GM18499 (cell line): ENCODE data around the gene PRKACG.
"Not testable (repeated sequence)": the region's sequence is repeated elsewhere in the genome, so short reads cannot be mapped to it uniquely, and the experiment has no call there.

Source experiments
- ATAC-seq: cut with Tn5 transposase; IDR thresholded peaks from one replicate; pipeline ENCODE4 v1.9.1; 2021; ENCODE audit warnings: moderate number of reproducible peaks; ENCODE audit not compliant: insufficient read depth, unreplicated experiment

PRKACG gene

DNA sequence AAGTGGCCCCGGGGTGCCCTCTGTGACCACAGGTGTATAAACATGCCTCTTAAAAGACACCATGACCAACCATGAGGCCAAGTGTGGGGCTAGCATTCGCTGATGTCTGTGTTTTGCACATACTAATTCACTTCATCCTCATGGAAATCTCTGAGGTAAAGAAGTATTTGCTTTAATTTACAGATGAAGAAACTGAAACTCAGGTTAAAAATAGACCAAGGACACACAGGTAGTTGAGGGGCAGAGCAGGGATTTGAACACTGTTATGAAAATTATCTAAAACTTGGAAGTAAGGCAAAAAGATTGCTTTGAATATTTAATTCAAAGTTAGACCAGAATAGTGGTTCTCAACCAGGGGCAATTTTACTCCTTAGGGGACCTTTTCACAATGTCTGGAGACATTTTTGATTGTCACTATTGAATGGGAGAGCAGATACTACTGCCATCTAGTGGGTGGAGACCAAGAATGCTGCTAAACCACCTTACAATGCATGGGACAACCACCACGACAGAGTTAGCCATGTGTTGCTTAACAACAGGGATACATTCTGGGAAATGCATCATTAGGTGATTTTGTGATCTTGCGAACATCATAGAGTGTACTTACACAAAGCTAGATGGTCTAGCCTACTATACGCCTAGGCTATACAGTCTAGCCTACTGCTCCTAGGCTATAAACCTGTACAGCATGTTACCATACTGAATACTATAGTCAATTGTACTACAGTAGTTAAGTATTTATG, 13.6 kb upstream of the PRKACG start:
- no peak for ATAC-seq

DNA sequence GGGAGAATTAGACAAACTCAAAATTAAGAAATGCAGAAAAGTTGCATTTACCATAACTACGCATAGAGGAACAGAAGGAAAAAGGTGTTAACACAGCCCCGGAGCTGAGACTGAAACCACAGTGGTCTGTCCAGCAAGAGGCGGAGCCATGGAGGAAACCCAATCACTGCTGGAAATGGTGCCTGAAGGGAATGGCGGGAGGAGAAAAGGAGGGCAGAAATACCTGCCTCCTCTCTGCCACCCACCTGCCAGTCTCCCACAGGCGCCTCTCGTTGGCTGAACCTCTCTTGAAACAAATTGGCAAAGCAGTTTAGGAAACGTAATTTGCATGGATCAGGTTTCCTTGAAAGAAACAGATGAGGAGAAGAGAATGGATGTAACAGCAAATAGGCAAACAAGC, 9.7 kb upstream of the PRKACG start:
- no peak for ATAC-seq

DNA sequence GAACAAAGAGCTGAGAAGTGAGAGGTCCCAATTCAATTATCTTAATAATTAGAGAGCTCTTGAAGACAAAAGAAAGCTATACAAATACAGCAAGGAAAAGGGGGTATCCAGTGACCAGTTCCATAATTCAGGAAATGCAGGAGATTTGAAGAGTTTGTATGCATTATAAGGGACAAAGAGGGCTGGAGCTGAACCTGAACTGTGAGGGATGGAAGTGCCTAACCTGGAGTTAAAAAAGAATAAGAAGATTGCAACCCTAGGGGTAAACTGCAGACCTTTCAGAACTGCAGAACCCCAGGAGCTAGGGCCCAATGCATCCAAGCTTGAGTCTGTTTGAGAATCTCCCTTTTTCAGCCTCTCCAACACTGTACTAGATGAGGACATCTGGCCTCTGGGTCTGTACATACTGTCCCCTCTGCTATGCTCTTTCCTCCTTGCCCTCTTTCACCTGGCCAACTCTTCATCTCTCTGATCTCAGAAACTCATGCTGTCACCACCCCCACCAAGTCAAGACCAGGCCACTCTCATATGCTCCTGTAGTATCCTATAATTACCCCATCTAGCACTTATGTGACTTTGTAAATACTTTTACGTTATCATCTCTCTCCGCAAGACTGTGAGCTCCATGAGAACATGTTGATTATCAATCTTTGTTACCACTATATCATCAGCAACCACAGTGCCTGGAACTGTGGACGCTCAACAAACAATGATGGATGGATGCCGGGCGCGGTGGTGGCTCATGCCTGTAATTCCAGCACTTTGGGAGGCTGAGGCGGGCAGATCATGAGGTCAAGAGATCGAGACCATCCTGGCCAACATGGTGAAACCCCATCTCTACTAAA, 6.6 kb upstream of the PRKACG start:
- ATAC-seq, result no peak

DNA sequence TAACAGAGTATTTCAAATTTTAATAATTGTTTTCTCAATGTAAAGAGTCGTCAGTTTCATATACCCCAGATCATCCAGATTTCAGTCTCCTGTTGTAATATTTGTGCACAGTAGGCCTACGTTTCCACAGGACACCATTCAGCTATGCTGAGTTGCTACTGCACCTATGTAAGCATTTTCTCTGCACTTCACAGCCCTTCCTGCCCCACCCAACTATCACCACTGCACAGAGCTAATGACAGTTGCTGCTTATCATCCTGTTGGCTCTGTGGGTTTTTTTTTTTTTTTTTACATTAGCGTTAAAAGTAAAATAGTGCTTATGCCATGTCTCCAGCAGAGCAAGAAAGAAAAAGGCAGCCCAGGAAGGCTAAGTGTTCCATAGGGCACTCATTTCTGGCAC, 5.9 kb upstream of the PRKACG start:
- ATAC-seq, result no peak

- ATAC-seq, result no peak
Observed at GRCh38 chr9:69018737-69019136, 4.8 kb upstream of the PRKACG start.

DNA sequence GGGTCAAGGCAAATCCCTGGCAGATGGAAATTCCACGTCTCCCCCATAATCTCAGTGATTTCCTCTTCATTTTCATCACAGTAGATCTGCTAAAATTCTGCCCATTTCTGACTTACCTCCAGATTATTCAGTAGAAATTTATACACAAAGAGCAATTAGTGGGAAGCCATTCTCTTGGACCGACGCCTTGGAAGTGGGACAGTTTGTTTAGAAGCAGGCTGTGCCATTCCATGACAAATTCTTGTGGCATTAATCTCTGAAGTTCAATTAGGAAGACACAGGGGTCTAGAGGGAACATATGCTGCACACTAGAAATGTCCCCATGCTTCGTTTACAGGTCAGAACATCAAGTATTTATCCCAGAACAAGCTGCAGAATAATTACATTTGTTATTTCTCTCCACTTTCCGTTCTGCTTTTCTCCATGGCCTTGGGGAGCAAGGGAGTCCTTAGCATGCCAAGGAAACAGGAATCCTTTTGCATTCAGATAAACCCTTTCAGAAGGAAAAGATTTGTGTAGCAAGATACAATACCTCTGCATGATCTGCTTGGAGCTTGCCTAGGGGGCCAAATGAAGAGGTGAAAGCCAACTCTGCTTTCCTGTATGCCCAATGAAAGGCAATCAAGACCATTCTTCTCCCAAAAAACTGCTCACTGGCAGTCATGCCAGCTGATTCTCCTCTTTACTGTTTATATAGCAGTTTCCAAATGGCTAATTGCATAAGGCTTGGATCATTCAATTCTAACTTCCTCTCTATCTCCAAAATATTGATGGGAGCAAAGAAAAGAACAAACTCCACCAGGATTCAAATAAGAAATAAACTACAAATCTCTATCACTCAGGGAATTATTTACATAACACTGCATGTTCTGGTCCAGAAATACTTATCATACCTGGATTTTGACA, 2.5 kb upstream of the PRKACG start:
- no peak for ATAC-seq

DNA sequence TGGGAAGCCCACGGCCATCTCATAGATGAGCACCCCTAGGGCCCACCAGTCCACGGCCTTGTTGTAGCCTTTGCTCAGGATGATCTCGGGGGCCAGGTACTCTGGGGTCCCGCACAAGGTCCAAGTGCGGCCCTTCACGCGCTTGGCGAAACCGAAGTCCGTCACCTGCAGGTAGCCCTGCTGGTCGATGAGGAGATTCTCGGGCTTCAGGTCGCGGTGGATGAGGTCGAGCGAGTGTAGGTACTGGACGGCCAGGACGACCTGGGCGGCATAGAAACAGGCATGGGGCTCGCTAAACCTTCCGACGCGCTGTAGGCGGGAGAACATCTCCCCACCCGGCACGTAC, 558 bp downstream of the PRKACG start:
- ATAC-seq, result no peak

DNA sequence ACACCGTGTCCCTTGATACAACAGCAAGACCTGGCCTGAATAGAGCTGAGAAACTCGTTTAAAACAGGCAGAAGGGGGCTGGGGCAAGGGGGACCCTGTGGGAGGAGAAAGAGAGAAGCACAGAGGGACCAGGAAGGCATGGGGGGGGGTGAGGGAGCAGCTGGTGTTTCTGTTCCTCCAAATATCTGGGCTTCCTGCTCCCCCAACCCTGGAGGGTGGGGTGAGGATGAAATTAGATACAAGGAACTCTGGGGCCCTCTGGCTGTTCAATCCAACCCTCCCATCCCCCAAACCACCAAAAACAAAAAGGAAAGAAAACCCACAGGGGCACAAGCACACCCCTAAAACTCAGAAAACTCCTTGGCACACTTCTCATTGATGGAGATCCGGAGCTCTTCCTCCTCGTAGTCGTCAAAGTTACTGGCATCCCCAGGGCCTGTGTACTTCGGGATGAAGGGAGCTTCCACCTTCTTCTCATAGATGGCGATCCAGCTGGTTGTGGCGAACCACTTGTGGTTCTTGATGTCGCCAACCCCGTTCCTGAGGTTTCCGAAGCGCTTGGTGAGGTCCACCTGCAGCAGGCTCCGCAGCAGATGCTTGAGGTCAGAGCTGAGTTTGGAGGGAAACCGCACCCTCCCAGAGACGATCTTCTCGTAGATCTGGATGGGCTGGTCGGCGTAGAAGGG, 1.1 kb downstream of the PRKACG start:
- ATAC-seq, result no peak

- no peak for ATAC-seq
Observed at GRCh38 chr9:69009708-69010107, 4.2 kb downstream of the PRKACG start.

DNA sequence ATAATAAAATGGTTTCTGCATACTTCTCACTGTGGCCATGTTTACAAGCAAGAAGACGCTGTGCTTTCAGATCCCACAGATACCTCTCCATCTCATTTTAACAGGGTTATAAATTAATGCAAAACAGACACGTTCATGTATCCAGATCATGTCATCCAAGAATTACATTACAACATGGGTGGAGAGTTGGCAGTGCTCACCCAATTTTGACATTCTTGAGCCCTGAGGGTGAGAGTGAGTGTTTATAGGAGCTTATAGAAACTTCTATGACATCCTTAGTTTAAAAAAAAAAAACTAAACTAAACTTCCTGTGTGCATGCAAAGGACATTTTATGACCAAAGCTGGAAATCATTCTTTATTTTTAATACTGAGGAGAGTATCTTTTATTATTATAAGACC, 9.1 kb downstream of the PRKACG start:
- no peak for ATAC-seq

DNA sequence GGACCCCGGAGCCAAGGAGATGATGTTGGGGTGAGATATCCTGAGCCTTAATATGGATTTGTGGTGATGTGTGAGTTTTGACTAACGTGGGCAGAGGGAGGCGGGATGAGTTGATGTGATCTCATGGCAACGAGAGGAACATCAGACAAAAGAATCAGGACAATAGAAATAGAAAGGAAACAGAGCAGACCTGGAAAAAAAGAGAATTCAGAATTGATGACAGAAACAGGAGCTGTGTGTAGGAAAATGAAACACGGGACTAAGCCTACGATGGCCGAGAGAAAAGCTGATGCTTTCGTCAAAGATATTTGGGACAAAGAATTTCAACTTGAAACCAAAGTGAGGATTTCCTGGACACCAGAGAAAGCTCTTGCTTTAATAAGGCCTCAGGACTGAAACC, 10.9 kb downstream of the PRKACG start:
- no peak for ATAC-seq

DNA sequence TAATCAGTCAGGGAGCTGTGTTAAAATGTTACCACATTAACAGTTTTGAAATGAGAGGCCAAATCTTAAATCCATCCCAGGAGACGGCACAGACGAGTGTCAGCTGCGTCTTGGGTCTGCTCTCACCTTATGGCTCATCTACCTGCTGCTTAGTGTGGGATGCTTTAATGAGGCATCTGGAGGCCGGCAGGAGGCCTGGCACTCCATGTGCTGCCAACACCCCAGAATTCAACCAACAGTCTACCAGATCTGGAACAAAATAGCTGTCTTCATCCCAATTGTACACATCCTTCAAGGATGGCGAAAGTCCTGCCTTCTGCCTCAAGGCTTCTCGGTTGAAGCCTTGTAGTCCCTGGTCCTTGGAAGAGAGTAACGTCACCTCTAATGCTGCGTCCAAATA, 12.0 kb downstream of the PRKACG start:
- no peak for ATAC-seq

- no peak for ATAC-seq
Observed at GRCh38 chr9:68999393-69000105, 14.4 kb downstream of the PRKACG start.

- ATAC-seq, result no peak
Observed at GRCh38 chr9:68998812-68999211, 15.1 kb downstream of the PRKACG start.

DNA sequence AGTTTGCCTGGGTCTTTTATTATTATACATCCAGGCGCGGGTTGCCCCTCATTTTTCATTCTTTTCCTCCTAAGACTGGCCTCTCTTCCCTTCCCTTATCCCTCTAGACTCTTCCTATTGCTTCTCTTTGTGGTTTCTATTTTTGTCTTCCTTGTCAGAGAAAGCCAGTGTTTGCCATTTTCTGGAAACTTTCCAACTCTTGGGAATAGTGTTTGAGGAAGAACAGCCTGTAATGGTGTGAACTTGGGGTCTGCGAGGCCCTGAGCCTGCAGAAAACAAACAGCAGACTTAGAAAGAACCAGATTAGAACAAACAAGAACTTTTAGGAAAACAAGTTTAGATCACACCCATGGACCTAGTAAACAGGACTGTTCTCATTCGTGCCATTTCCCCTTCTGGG, 15.5 kb downstream of the PRKACG start:
- ATAC-seq, result no peak

GRCh38 chr9:68997666-68998065, 16.2 kb downstream of the PRKACG start:
- ATAC-seq, result no peak

GRCh38 chr9:68996462-68996861, 17.5 kb downstream of the PRKACG start:
- ATAC-seq, result no peak

DNA sequence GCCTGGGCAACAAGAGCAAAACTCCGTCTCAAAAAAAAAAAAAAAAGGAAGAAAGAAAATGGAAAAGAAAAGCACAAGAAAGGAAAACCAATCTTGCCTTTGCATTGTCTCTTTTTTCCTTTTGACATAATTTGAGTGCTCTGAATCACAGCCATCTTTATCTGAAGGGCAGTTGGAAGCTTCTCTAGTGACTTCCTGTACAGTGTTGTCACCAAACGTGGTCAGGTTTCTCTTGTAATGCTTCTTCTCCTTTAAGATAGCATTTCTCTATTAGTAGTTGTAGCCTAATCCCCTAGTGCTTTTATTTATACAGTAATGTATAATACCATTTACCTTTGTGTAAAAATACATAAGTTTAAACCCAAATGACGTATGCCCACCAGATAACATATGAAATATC, 18.1 kb downstream of the PRKACG start:
- no peak for ATAC-seq

- no peak for ATAC-seq
Observed at GRCh38 chr9:68991457-68991856, 22.5 kb downstream of the PRKACG start.

- not testable (repeated sequence) for ATAC-seq
Observed at GRCh38 chr9:68986949-68987348, 27.0 kb downstream of the PRKACG start.
